Skeletal muscle tissue (tissue), 4 donors: ENCODE data around the gene YIPF6. TPM values are rescaled to one million over a fixed set of nuclear protein-coding genes. Genes with fewer than 3 reads are reported as not detected.
"Not testable (repeated sequence)": the region's sequence is repeated elsewhere in the genome, so short reads cannot be mapped to it uniquely, and the experiment has no call there.

Source experiments
- H3K27ac ChIP-seq: one replicate; pipeline ENCODE4 v1.7.0; 2013; ENCODE audit warnings: mild to moderate bottlenecking, low read depth, low read length, inconsistent platforms
- H3K27me3 ChIP-seq, 3 donors: one replicate each; pipeline ENCODE4 v1.7.0; 2013; ENCODE audit warnings: low read length in 3 of 3; ENCODE audit not compliant: control insufficient read depth in 3 of 3, insufficient read depth in 3 of 3
- H3K36me3 ChIP-seq, 3 donors: one replicate each; pipeline ENCODE4 v1.7.0; 2013; ENCODE audit warnings: low read length in 3 of 3; ENCODE audit not compliant: control insufficient read depth in 3 of 3, insufficient read depth in 3 of 3
- H3K4me1 ChIP-seq, 3 donors: one replicate each; pipeline ENCODE4 v1.7.0; 2013; ENCODE audit warnings: low read length in 3 of 3, mild to moderate bottlenecking in 3 of 3; ENCODE audit not compliant: control insufficient read depth in 3 of 3, insufficient read depth in 3 of 3
- H3K4me3 ChIP-seq, 3 donors: one replicate each; pipeline ENCODE4 v1.7.0; 2013; ENCODE audit warnings: low read length in 3 of 3
- H3K9ac ChIP-seq, 3 donors: one replicate each; pipeline ENCODE4 v1.7.0; 2013; ENCODE audit warnings: low read length in 3 of 3, mild to moderate bottlenecking in 3 of 3, moderate library complexity in 2 of 3, low read depth in 1 of 3
- H3K9me3 ChIP-seq, 3 donors: one replicate each; pipeline ENCODE4 v1.7.0; 2013; ENCODE audit warnings: low read length in 3 of 3; ENCODE audit not compliant: control insufficient read depth in 3 of 3
- total RNA-seq: library from RNA; depleted of rRNA; stranded (reverse); fragments of >200 nt; gene quantifications from one replicate; pipeline ENCODE4 v1.2.3, GENCODE V29; 2014
- donor health status: Osteomylitis.

YIPF6 gene
- total RNA-seq, 1 donor from 2014 or later = 18.3 TPM

DNA sequence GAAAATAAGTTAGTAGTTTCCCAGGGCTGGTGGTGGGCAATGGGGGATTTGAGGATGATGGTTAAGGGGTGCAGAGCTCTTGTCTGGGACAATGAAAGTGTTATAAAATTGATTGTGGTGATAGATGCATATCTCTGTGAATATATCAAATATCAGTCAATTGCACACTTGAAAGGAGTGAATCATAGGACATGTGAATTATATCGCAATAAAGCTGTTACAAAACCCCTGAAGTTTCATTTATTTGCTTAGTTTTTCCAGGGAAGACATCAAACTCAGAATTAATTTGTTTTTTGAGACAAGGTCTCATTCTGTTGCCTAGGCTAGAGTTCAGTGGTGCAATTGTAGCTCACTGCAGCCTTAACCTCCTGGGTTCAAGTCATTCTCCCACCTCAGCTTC lies 17.9 kb upstream of the YIPF6 start:
- Histone ChIP-seq H3K27me3 (no peaks in the 10 kb centered on the region), H3K27ac (no peak overlapping the region), H3K9ac (no peak overlapping the region), H3K36me3 (no peaks in the 10 kb centered on the region), H3K4me3 (no peak overlapping the region), H3K9me3 (no peaks in the 10 kb centered on the region), H3K4me1 (no peaks in the 10 kb centered on the region)

DNA sequence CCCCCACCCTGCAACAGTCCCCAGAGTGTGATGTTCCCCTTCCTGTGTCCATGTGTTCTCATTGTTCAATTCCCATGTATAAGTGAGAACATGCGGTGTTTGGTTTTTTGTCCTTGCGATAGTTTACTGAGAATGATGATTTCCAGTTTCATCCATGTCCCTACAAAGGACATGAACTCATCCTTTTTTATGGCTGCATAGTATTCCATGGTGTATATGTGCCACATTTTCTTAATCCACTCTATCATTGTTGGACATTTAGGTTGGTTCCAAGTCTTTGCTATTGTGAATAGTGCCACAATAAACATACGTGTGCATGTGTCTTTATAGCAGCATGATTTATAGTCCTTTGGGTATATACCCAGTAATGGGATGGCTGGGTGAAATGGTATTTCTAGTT lies 12.7 kb upstream of the YIPF6 start:
- not testable (repeated sequence) for H3K9me3 ChIP-seq, H3K4me3 ChIP-seq, H3K9ac ChIP-seq, H3K4me1 ChIP-seq, H3K27me3 ChIP-seq, H3K36me3 ChIP-seq, H3K27ac ChIP-seq

DNA sequence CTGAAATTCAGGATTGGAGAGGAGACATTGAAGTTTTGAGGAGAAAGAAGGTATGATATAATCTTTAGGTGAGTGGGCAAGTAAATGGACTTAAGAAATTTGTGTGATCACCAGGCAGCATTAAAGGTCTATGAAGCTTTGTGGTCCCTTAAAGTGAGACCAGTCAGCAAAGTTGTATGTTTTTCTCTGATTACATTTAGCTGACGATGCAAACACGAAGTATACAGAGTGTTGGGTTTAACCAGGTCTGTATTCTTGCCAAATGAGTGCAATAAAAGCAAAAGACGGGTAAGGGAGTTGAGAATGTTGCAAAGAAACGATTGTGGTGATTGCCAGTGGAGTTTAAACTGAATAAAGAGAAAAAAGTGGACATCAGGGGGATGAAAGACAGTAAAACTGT lies 11.6 kb upstream of the YIPF6 start:
- H3K36me3 ChIP-seq = no peaks in the 10 kb centered on the region
- no peaks in the 10 kb centered on the region for H3K27me3 ChIP-seq
- no peaks in the 10 kb centered on the region for H3K4me1 ChIP-seq
- H3K9ac ChIP-seq = no peak overlapping the region
- no peak overlapping the region for H3K4me3 ChIP-seq
- no peaks in the 10 kb centered on the region for H3K9me3 ChIP-seq
- no peak overlapping the region for H3K27ac ChIP-seq

DNA sequence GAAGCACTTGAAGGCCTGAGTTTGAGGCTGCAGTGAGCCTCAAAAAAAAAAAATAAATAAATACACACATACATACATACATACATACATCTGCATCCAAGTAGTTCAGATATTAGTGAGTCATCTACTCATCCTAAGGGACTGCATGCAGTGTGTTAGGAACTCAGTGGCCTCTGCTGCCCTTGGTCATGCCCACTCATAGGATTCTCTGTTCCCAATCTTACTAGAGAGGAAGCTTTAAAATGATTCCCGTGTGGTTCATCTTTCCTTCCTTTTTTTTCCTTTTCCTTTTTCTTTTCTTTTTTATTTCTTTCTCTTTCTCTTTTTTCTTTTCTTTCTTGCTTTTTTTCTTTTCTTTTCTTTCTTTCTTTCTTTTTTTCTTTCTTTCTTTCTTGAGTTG lies 10.9 kb upstream of the YIPF6 start:
- no peaks in the 10 kb centered on the region for H3K4me1 ChIP-seq
- H3K9ac ChIP-seq = no peak overlapping the region
- no peak overlapping the region for H3K4me3 ChIP-seq
- H3K36me3 ChIP-seq = no peaks in the 10 kb centered on the region
- H3K27me3 ChIP-seq = no peaks in the 10 kb centered on the region
- no peaks in the 10 kb centered on the region for H3K9me3 ChIP-seq
- H3K27ac ChIP-seq = no peak overlapping the region

DNA sequence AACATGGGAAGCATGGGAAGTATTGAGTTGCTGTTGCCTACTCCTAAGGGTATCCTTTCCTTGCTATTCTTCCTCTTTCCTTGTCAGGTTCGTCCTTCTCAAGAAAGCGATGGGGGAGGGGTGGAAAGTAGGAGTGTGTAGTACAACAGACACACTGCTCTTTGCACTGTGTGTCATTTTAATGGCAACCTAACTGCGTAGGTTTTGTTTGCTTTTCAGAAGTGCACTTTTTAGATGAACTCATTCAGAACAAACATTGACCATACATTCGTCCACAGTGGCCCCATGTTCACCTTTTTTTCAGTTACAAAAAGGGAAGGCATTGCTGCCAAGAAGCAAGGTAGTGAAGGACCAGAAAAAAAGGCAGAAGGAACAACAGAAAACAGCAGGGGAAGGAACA lies 10.2 kb upstream of the YIPF6 start:
- Histone ChIP-seq H3K27ac (no peak overlapping the region), H3K36me3 (no peaks in the 10 kb centered on the region), H3K4me1 (no peaks in the 10 kb centered on the region), H3K27me3 (no peaks in the 10 kb centered on the region), H3K4me3 (no peak overlapping the region), H3K9me3 (no peaks in the 10 kb centered on the region), H3K9ac (no peak overlapping the region)

DNA sequence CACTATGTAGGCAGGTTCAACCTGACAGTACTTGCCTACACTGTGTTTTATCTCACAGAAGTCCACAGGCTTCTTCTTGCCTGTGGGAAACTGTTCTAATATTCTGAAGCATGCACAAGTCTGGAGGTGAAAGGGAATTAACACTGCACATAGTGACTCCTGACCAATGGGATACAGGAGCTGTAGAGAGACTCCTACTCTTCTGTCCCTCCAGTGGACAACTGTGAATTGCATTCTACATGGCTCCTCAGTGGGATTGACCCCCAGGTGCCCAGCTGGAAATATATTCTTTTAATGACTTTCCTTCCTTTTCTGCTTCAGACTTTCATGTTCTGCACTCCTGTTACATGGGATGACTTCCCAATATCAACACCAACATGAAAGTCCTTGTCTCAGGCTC lies 8.2 kb upstream of the YIPF6 start:
- Histone ChIP-seq H3K27ac (no peak overlapping the region), H3K36me3 (no peaks in the 10 kb centered on the region), H3K4me1 (no peaks in the 10 kb centered on the region), H3K9ac (no peak overlapping the region), H3K27me3 (no peaks in the 10 kb centered on the region), H3K4me3 (no peak overlapping the region), H3K9me3 (no peaks in the 10 kb centered on the region)

DNA sequence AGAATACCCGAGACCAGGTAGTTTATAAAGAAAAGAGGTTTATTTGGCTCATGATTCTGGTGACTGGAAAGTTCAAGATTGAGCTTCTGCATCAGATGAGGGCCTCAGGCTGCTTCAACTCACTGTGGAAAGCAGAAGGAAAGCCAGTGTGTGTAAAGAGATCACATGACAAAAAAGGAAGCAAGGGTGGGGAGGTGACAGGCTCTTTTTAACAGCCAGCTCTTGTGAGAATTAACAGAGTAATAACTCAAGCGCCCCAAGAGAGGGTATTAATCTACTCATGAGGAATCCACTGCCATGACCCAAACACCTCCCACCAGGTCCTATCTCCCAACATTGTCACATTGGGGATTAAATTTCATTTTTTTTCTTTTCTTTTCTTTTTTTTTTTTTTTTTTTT lies 6.3 kb upstream of the YIPF6 start:
- Histone ChIP-seq H3K9ac (no peak overlapping the region), H3K27ac (no peak overlapping the region), H3K27me3 (no peaks in the 10 kb centered on the region), H3K36me3 (no peaks in the 10 kb centered on the region), H3K9me3 (no peaks in the 10 kb centered on the region), H3K4me1 (no peaks in the 10 kb centered on the region), H3K4me3 (no peak overlapping the region)

DNA sequence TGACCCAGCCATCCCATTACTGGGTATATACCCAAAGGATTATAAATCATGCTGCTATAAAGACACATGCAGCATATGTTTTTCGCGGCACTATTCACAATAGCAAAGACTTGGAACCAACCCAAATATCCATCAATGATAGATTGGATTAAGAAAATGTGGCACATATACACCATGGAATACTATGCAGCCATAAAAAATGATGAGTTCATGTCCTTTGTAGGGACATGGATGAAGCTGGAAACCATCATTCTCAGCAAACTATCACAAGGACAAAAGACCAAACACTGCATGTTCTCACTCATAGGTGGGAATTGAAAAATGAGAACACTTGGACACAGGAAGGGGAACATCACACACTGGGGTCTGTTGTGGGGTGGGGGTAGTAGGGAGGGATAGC lies 5.1 kb upstream of the YIPF6 start:
- not testable (repeated sequence) for H3K9ac ChIP-seq, H3K27ac ChIP-seq, H3K4me3 ChIP-seq, H3K27me3 ChIP-seq, H3K9me3 ChIP-seq, H3K36me3 ChIP-seq, H3K4me1 ChIP-seq

DNA sequence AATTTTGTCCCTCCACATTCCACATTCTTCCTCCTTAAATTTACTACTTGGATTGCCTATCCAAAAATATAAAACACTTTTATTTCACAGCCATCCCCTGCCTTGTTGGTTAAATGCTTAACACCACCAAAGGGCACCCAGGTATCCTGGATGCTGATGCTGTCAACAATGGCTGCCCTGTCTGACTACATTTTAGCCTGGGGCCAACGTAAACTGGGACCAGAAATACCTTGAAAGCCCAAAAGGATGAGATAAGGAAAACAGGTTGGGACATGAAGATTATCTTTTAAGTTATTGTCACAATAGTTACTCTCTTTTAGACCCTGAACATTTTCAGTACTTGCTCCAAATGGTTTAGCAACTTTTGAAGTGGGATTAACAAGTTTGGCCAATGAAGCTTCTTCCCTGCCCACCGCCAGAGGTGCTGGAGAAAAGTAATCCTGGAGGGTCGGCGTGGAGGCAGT lies 775 bp upstream of the YIPF6 start:
- peak overlapping the region; percentile 99 for H3K27ac ChIP-seq
- H3K9me3 ChIP-seq = no peaks in the 10 kb centered on the region
- H3K4me3 ChIP-seq = peak overlapping the region; percentile 85 to 90 (median 88)
- H3K27me3 ChIP-seq = no peaks in the 10 kb centered on the region
- H3K36me3 ChIP-seq = no peaks in the 10 kb centered on the region
- peak overlapping the region; percentile 93 to 95 (median 95) for H3K9ac ChIP-seq
- H3K4me1 ChIP-seq = peaks cover 3 to 24% (median 13%) of the 10 kb centered on the region in 3 donors

DNA sequence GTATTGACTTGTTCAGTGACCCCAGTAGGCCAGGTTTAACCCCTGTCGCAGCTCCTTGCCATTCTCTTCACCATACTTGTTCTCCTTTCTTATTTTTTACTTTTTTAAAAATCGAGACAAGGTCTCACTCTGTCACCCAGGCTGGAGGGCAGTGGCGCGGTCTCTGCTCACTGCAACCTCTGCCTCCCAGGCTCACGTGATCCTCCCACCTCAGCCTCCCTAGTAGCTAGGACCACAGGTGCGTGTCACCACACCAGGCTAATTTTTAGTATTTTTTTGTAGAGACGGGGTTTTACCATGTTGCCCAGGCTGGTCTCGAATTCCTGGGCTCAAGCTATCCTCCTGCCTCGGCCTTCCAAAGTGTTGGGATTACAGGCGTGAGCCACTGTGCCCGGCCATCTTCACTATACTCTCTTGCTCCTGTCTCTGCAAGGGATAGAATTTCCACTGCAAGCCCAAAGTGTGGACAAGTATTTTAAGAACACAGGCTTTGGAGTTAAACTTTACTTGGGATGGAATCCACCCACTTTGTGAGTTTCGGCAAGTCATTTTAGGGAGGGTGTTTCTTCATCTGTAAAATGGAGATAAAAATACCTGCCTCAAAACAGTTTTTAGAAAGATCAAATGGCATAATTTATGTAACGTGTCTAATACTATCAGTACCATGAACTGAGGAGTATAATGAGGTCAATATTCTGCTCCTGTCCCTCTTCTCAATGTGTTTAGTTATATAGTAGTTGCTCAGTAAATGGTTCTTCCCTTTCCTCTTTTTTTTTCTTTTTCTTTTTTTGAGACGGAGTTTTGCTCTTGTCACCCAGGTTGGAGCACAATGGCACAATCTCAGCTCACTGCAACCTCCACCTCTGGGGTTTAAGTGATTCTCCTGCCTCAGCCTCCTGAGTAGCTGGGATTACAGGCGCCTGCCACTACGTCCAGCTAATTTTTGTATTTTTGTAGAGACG lies 973 bp downstream of the YIPF6 start:
- Histone ChIP-seq H3K27ac (peak overlapping the region; percentile 99), H3K36me3 (no peaks in the 10 kb centered on the region), H3K4me3 (peak overlapping the region; percentile 85 to 90 (median 88)), H3K27me3 (no peaks in the 10 kb centered on the region), H3K4me1 (peaks cover 3 to 24% (median 24%) of the 10 kb centered on the region in 3 donors), H3K9me3 (no peaks in the 10 kb centered on the region), H3K9ac (peak overlapping the region; percentile 93 to 95 (median 95))
